Panc1 (cell line): Measurements from ENCODE around the gene TBC1D24. TPM values are rescaled to one million over a fixed set of nuclear protein-coding genes. Genes with fewer than 3 reads are reported as not detected.

Experiments
- ATAC-seq: fragments of 200-7000 bp; cut with Tn5 transposase; 2 replicates; pipeline ENCODE4 v1.9.1; 2020; ENCODE audit warnings: mild to moderate bottlenecking, moderate library complexity
- BruUV-seq: library from RNA; stranded (reverse); fragments of 400-500 nt; replicated peaks from 2 replicates; lab custom pipeline; 2021; lab: Mats Ljungman, UMichigan
- CTCF ChIA-PET: fragments of 300-600 bp; sonication (Branson Sonifier 250); formaldehyde crosslinking; loops from one replicate; lab custom pipeline; 2022; ENCODE audit warnings: antibody characterized with exemption; lab: Charles Lee
- POLR2A ChIA-PET: fragments of 300-600 bp; sonication (Branson Sonifier 250); formaldehyde crosslinking; loops from one replicate; lab custom pipeline; 2022; ENCODE audit warnings: antibody characterized with exemption; lab: Charles Lee
- DNase-seq: peaks from one replicate; pipeline ENCODE4 v3.0.0-alpha.2; 2010; ENCODE audit warnings: low read depth, low spot score
- H3K27ac ChIP-seq: 2 replicates; pipeline ENCODE4 v1.5.1; 2011; ENCODE audit warnings: mild to moderate bottlenecking, low read length, inconsistent platforms
- H3K27me3 ChIP-seq: fragments of 200-500 bp; sonication (Bioruptor generic); 2 replicates; pipeline ENCODE4 v1.6.0; 2014; ENCODE audit warnings: low read length, inconsistent platforms; ENCODE audit not compliant: control insufficient read depth, insufficient read depth
- H3K36me3 ChIP-seq: fragments of 200-500 bp; sonication (Bioruptor generic); 2 replicates; pipeline ENCODE4 v1.5.1; 2014; ENCODE audit warnings: inconsistent platforms, mild to moderate bottlenecking, low read length, moderate library complexity; ENCODE audit not compliant: control insufficient read depth, insufficient read depth
- H3K4me1 ChIP-seq: 2 replicates; pipeline ENCODE4 v1.5.1; 2011; ENCODE audit warnings: inconsistent platforms, mild to moderate bottlenecking, low read length, moderate library complexity; ENCODE audit not compliant: control insufficient read depth, insufficient read depth
- H3K4me3 ChIP-seq, 2 experiments: 2 replicates each; pipeline ENCODE4 v1.5.1; 2011 to 2012; ENCODE audit warnings: low read depth in 2 of 2, low read length in 2 of 2, mild to moderate bottlenecking in 2 of 2, inconsistent platforms in 1 of 2, moderate library complexity in 1 of 2
- H3K9me3 ChIP-seq: fragments of 200-500 bp; sonication (Bioruptor generic); 2 replicates; pipeline ENCODE4 v1.5.1; 2014; ENCODE audit warnings: low read depth, mild to moderate bottlenecking, inconsistent platforms, low read length, moderate library complexity; ENCODE audit not compliant: control insufficient read depth, insufficient read depth
- CTCF ChIP-seq: fragments of 450-650 bp; IDR thresholded peaks from 2 replicates; pipeline ENCODE4 v1.5.1; 2017; ENCODE audit warnings: mild to moderate bottlenecking
- POLR2AphosphoS5 ChIP-seq: IDR thresholded peaks from 2 replicates; pipeline ENCODE4 v1.6.1; 2012; ENCODE audit warnings: mild to moderate bottlenecking, low read depth, low read length, moderate library complexity
- REST ChIP-seq, 2 experiments: IDR thresholded peaks; 2 replicates each; pipeline ENCODE4 v1.6.1; 2011 to 2012; ENCODE audit warnings: low read depth in 2 of 2, control low read depth in 1 of 2, low read length in 1 of 2, mild to moderate bottlenecking in 1 of 2, moderate library complexity in 1 of 2; ENCODE audit not compliant: insufficient read depth in 1 of 2
- SIN3A ChIP-seq: IDR thresholded peaks from 2 replicates; pipeline ENCODE4 v1.6.1; 2012; ENCODE audit warnings: low read depth, mild to moderate bottlenecking, low read length, moderate library complexity, borderline replicate concordance; ENCODE audit not compliant: insufficient read depth
- TCF7L2 ChIP-seq: IDR thresholded peaks from 2 replicates; pipeline ENCODE4 v1.6.1; 2011; ENCODE audit warnings: mild to moderate bottlenecking, low read depth, low read length, inconsistent platforms
- in situ Hi-C: cut with HindIII; loops from 2 replicates; pipeline ENCODE4 v1.10.0; 2016; ENCODE audit warnings: low sequenced_read_pairs, low pct_unique_long_range_greater_than_20kb
- intact Hi-C: fragments of 100-400 bp; cut with micrococcal nuclease; formaldehyde crosslinking; loops from one replicate; pipeline ENCODE4 v1.10.0; 2022; ENCODE audit not compliant: unreplicated experiment
- total RNA-seq: library from RNA; stranded (reverse); gene quantifications from one replicate; pipeline ENCODE4 v1.2.1, GENCODE V29; 2021; ENCODE audit not compliant: unreplicated experiment

The TBC1D24 gene
- total RNA-seq, 1 experiment from 2014 or later: 26.7 TPM

DNA sequence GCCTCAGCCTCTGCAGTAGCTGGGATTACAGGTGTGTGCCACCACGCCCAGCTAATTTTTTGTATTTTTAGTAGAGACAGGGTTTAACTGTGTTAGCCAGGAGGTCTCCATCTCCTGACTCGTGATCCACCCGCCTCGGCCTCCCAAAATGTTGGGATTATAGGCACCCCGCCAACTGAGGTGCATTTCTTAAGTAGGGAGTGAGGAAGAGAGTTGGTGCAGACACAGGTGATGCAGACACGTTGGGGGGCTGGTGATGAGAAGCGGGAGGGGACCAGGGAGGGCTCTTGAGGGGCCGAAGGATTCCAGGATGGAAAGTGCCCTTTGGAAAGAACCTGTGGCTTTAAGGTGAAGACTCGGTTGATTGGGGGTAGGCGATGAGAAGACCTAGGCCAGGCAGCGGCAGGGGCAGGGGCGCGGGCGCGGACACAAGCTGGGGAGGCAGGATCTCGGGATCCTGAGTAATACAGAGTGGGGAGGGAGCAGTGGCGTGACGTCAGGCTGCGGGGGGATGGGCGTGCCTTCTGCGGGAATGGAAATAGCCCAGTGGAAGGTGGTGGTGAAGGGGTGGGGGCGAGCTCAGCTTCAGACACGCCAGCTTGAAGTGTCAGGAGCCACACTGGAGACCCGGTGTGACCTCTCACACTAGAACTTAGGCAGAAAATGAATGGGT, 36.3 kb downstream of the TBC1D24 start:
- ATAC-seq (no peak), DNase-seq (no peak)
- in situ Hi-C loops (no loop called here), intact Hi-C loops (no loop called here)
- ChIA-PET CTCF (no interaction called here), POLR2A (no interaction called here)
- peaks cover 14% of the 10 kb centered on the region for H3K4me1 ChIP-seq
- no TSS peak for BruUV-seq
- no peak for TF ChIP-seq TCF7L2
- no peak for TF ChIP-seq SIN3A
- no peak for TF ChIP-seq POLR2AphosphoS5
- no peak for TF ChIP-seq CTCF
- no peaks in the 10 kb centered on the region for H3K27me3 ChIP-seq
- H3K4me3 ChIP-seq: no peak overlapping the region
- H3K27ac ChIP-seq: no peak overlapping the region
- H3K36me3 ChIP-seq: peaks cover 2% of the 10 kb centered on the region; the same call in 1 of the 2 replicates
- H3K9me3 ChIP-seq: no peaks in the 10 kb centered on the region

GRCh38 chr16:2511996-2512734, 37.2 kb downstream of the TBC1D24 start:
- intact Hi-C loops: no loop called here
- peaks cover 23% of the 10 kb centered on the region for H3K4me1 ChIP-seq
- no peaks in the 10 kb centered on the region for H3K9me3 ChIP-seq
- ChIA-PET CTCF (no interaction called here), POLR2A (no interaction called here)
- no peaks in the 10 kb centered on the region for H3K27me3 ChIP-seq
- DNase-seq: no peak
- no peak overlapping the region for H3K4me3 ChIP-seq
- H3K36me3 ChIP-seq: peaks cover 2% of the 10 kb centered on the region; the same call in 1 of the 2 replicates
- BruUV-seq: no TSS peak
- ATAC-seq: no peak
- TF ChIP-seq SIN3A: no peak
- TF ChIP-seq REST (IDR thresholded peaks at IDR 0.05; ENCODE audit: insufficient read depth in 1 of 2, low read depth in 2 of 2, low read length in 1 of 2): no peak
- TF ChIP-seq POLR2AphosphoS5: no peak
- no peak for TF ChIP-seq TCF7L2
- TF ChIP-seq CTCF: no peak
- H3K27ac ChIP-seq: no peak overlapping the region; the same call in 1 of the 2 replicates
- in situ Hi-C loops: no loop called here
